GM21717 (cell line): ENCODE data around the gene TFDP1.
"Not testable (repeated sequence)": the region's sequence is repeated elsewhere in the genome, so short reads cannot be mapped to it uniquely, and the experiment has no call there.

Source experiments
- ATAC-seq: cut with Tn5 transposase; IDR thresholded peaks from one replicate; pipeline ENCODE4 v1.9.1; 2021; ENCODE audit warnings: mild to moderate bottlenecking, moderate library complexity; ENCODE audit not compliant: unreplicated experiment

Gene TFDP1

GRCh38 chr13:113610266-113610665, 25.7 kb downstream of the TFDP1 start:
- ATAC-seq, result no peak

GRCh38 chr13:113611996-113612395, 27.4 kb downstream of the TFDP1 start:
- ATAC-seq, result no peak

GRCh38 chr13:113612607-113613006, 28.1 kb downstream of the TFDP1 start:
- no peak for ATAC-seq

GRCh38 chr13:113613789-113614379, 29.3 kb downstream of the TFDP1 start:
- ATAC-seq, result no peak

GRCh38 chr13:113616281-113616906, 31.8 kb downstream of the TFDP1 start:
- ATAC-seq, result no peak

GRCh38 chr13:113616991-113617749, 32.6 kb downstream of the TFDP1 start:
- no peak for ATAC-seq

GRCh38 chr13:113617961-113618360, 33.4 kb downstream of the TFDP1 start:
- no peak for ATAC-seq

GRCh38 chr13:113618455-113618854, 33.9 kb downstream of the TFDP1 start:
- no peak for ATAC-seq

GRCh38 chr13:113620036-113620796, 35.7 kb downstream of the TFDP1 start:
- no peak for ATAC-seq

- ATAC-seq, result no peak
Observed at GRCh38 chr13:113621046-113621445, 36.5 kb downstream of the TFDP1 start.

- not testable (repeated sequence) for ATAC-seq
Observed at GRCh38 chr13:113621498-113621897, 36.9 kb downstream of the TFDP1 start.

- ATAC-seq, result not testable (repeated sequence)
Observed at GRCh38 chr13:113621986-113622550, 37.5 kb downstream of the TFDP1 start.

GRCh38 chr13:113622791-113623490, 38.4 kb downstream of the TFDP1 start:
- no peak for ATAC-seq

- ATAC-seq, result no peak
Observed at GRCh38 chr13:113623491-113624234, 39.1 kb downstream of the TFDP1 start.

GRCh38 chr13:113624235-113624587, 39.7 kb downstream of the TFDP1 start:
- no peak for ATAC-seq

- ATAC-seq, result not testable (repeated sequence)
Observed at GRCh38 chr13:113624640-113625304, 40.2 kb downstream of the TFDP1 start.

- ATAC-seq, result no peak
Observed at GRCh38 chr13:113625965-113626721, 41.6 kb downstream of the TFDP1 start.

- no peak for ATAC-seq
Observed at GRCh38 chr13:113627136-113627535, 42.6 kb downstream of the TFDP1 start.
